GM23338 (cell line): ENCODE results near the gene PCYT1A.

Source experiments
- CREB1 ChIP-seq: fragments of 250-450 bp; sonication (Bioruptor Pico); IDR thresholded peaks from 2 replicates; pipeline ENCODE4 v1.5.0; 2020; ENCODE audit warnings: low read depth, mild to moderate bottlenecking, moderate library complexity
- ETS1 ChIP-seq: IDR thresholded peaks from 2 replicates; pipeline ENCODE4 v1.6.1; 2016; ENCODE audit warnings: antibody characterized with exemption
- EZH2 ChIP-seq: fragments of 200-600 bp; sonication (generic); IDR thresholded peaks from one replicate; pipeline ENCODE4 v1.8.0; 2017; ENCODE audit warnings: antibody characterized with exemption, mild to moderate bottlenecking, low read depth; ENCODE audit not compliant: unreplicated experiment
- EZH2phosphoT487 ChIP-seq: fragments of 200-600 bp; sonication (generic); IDR thresholded peaks from one replicate; pipeline ENCODE4 v1.8.1; 2018; ENCODE audit warnings: antibody characterized with exemption; ENCODE audit not compliant: unreplicated experiment
- JUNB ChIP-seq: IDR thresholded peaks from one replicate; pipeline ENCODE4 v1.6.1; 2016; ENCODE audit warnings: antibody characterized with exemption; ENCODE audit not compliant: unreplicated experiment
- NANOG ChIP-seq: IDR thresholded peaks from 2 replicates; pipeline ENCODE4 v1.6.1; 2016; ENCODE audit warnings: antibody characterized with exemption, borderline replicate concordance
- POLR2AphosphoS5 ChIP-seq: IDR thresholded peaks from 2 replicates; pipeline ENCODE4 v1.6.1; 2016; ENCODE audit warnings: antibody characterized with exemption, low read depth
- REST ChIP-seq: IDR thresholded peaks from one replicate; pipeline ENCODE4 v1.6.1; 2018; ENCODE audit warnings: antibody characterized with exemption; ENCODE audit not compliant: unreplicated experiment
- ZNF331 ChIP-seq: fragments of 250-450 bp; sonication (Bioruptor Pico); IDR thresholded peaks from 2 replicates; pipeline ENCODE4 v1.5.0; 2020; ENCODE audit warnings: low read depth, mild to moderate bottlenecking, moderate library complexity
- TF ChIP-seq, protein P1 (sequence below), 2 experiments: fragments of 200-600 bp in 1 of 2; sonication (generic) in 1 of 2; conservative IDR thresholded peaks; 2 replicates each; pipeline versions ENCODE4 v1.5.1 to v1.6.1; 2016 to 2017; ENCODE audit warnings: antibody characterized with exemption in 2 of 2, low read depth in 2 of 2, mild to moderate bottlenecking in 2 of 2, moderate library complexity in 1 of 2

- TF ChIP-seq EZH2 (no peak), REST (no peak), POLR2AphosphoS5 (no peak), JUNB (no peak), EZH2phosphoT487 (no peak), NANOG (no peak), CREB1 (no peak), ETS1 (no peak), ZNF331 (CRISPR knock-in tag) (no peak)
- TF ChIP-seq, protein P1, sequence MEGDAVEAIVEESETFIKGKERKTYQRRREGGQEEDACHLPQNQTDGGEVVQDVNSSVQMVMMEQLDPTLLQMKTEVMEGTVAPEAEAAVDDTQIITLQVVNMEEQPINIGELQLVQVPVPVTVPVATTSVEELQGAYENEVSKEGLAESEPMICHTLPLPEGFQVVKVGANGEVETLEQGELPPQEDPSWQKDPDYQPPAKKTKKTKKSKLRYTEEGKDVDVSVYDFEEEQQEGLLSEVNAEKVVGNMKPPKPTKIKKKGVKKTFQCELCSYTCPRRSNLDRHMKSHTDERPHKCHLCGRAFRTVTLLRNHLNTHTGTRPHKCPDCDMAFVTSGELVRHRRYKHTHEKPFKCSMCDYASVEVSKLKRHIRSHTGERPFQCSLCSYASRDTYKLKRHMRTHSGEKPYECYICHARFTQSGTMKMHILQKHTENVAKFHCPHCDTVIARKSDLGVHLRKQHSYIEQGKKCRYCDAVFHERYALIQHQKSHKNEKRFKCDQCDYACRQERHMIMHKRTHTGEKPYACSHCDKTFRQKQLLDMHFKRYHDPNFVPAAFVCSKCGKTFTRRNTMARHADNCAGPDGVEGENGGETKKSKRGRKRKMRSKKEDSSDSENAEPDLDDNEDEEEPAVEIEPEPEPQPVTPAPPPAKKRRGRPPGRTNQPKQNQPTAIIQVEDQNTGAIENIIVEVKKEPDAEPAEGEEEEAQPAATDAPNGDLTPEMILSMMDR (conservative IDR thresholded peaks at IDR 0.05; ENCODE audit: low read depth in 2 of 2), result no peak
Measured at GRCh38 chr3:196274585-196274984, 12.9 kb downstream of the PCYT1A start.
